HG03571 (cell line): ENCODE data around the gene CAPN14.

Experiments used
- ATAC-seq: cut with Tn5 transposase; IDR thresholded peaks from one replicate; pipeline ENCODE4 v1.9.1; 2021; ENCODE audit not compliant: unreplicated experiment

Gene CAPN14

DNA sequence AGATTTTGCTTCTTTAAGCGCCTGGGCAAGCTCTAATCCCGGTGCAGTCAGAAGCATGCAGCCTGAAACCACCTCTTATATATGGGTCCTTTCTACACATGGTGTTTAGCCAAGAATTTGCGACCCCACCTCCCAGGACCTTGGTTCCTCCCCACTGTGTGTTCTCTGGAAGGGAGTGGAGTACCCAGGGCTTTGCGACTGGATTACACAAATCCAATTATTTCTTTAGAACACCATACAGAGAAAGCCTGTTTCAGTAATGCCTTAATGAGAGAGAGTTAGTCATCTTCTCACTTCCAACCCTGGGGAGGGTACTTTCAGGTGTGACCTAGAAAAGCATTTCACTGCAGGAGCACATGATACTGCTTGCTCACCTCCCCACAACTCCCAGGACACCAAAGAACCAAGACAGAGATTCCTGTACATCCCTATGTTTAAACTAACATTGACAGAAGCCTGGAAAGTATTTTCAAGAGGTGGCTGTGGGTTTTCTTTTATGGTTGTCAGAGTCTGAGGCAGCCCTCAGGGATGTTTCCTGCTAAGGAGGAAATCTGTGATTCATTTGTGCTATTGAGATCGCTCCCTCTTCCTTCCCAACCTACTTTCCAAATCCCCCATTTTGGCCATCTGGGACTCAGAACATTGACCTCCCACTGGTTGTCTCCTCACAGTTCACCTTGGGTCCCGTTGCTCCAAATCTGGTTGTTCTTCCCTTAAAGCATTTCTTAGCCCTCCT is at the start of gene CAPN14:
Gene CAPN14, minus strand, starts transcription at position 51 of the 736 bp plus-strand sequence. CDS start 12,068 bp downstream, outside the sequence.
- no peak for ATAC-seq

DNA sequence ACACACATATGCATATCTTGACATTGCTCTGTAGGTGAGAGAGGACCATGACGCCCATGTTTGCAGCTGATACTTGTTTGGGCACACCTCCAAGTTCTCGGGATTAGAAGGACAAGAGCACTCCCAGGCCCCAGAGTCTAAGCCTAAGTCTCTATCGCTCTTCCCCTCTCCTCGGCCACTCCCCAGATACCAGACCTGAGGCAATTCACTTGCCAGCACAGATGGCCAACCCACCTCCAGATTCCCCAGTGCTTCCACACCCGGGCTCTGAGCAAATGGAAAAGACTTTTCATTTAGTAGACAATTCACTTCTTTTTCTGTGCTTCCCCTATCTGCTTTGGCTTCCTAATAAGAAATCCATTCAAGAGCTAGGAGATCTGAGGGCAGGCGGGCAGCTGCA is 49.5 kb upstream of the CAPN14 start:
- no peak for ATAC-seq

GRCh38 chr2:31265234-31265633 is 47.9 kb upstream of the CAPN14 start:
- no peak for ATAC-seq

DNA sequence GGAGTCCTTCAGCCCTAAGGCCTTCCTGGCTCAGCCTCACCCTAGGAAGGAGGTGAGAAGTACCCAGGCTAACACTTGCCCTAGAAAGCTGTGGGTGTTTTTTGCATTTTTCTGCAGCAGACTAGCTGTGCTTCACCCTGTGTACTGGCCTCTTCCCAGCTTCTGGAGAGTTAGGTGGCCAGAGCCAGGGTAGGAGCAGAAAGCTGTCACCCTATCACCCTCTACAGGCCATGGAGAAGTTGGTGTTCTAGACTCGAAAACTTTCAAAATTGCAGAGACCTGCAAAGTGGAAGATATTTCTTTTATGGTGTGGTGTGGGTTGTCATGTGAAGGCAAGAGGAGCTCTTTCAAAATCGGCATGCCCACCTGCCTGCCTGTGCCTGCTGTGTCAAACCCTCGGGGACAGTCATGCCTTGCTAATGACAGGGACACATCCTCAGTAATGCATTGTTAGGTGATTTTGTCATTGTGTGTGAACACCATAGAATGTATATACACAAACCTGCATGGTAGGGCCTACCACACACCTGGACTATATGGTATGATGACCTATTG is 46.4 kb upstream of the CAPN14 start:
- ATAC-seq, result no peak

GRCh38 chr2:31260870-31261269 is 43.6 kb upstream of the CAPN14 start:
- ATAC-seq, result no peak

DNA sequence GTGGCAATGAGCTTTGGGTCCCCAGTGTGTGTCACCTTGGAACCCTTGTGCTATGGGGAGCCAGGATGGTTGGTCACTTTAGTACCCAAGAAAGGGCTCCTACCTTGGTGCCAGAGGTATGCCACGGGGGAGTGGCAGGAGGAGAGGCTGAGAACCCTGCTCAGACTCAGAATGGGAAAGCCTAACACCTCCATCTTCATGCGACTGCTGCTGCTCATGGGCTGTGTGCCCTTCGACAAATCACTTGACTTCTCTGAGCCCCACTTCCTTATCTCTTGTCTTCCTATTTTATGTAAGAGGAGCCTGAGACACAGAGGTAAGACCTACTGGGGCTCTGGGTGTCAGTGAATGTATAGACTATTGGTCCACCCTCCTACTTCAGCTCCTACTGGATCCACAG is 41.8 kb upstream of the CAPN14 start:
- no peak for ATAC-seq

GRCh38 chr2:31258351-31258750 is 41.0 kb upstream of the CAPN14 start:
- ATAC-seq, result peak; percentile 40

DNA sequence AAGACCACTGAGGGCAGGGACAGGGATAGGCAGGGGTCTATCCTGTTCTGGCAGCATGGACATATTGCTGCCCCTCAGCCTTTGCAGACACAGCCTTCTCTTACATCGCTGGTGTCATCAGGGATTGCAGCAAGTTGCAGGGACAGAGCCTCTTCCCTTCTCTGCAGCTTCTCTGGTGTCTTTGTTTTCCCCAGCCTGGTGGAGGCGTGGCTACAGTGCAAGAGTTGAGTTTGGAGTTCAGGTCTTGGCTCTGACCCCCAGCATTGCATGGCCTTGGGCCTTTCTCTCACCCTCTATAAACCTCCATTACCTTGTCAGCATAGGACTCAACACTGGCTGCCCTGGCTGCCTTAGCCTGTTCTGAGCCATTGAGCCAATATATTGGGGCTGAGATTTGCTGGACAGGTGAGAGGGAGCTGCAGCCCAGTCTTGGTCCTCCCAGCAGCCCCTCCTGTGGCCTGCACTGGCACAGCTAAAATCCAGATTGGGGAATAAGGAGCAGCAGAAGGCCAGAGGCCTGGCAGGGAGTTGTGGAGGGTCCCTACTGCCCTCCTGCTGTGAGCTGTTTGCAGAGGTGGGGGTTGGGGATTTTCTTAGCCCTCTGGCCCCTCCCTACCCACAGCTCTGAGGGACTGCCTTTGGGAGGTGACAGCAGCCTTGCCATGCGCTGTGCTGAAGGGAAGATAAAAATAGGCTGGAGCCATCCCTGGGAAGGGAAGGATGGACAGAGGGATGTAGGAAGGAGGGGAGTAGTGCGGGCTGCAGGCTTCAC is 39.5 kb upstream of the CAPN14 start:
- no peak for ATAC-seq

DNA sequence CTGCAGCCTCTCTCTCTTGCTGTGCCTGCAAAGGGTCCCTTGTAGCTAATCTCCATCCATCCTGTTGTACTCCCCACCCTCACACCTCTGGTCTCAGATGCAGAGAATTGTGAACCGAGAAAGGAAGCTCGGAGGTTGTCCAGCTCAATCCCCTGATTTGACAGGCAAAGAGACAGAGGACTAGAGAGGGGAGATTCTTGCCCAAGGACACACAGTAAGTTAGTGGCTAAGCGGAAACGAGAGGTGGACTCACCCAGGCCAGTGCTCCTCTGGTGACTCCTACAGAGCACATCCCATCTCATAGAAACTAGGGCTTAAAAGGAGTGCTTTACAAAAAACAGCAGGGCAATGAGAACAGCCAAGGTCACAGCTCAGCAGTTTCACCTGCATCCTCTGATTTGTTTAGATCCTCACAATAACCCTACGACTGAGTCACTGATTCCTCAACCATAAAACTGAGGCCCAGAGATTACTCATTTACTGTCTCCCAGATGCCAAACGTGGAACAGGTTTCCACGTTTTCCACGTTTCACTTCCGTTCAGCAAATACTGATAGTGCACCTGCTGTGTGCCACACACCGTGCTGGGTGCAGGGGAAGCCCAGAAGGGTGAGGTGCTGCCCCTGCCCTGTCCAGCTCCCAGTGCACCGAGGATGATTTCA is 38.7 kb upstream of the CAPN14 start:
- peak; percentile 68 for ATAC-seq

DNA sequence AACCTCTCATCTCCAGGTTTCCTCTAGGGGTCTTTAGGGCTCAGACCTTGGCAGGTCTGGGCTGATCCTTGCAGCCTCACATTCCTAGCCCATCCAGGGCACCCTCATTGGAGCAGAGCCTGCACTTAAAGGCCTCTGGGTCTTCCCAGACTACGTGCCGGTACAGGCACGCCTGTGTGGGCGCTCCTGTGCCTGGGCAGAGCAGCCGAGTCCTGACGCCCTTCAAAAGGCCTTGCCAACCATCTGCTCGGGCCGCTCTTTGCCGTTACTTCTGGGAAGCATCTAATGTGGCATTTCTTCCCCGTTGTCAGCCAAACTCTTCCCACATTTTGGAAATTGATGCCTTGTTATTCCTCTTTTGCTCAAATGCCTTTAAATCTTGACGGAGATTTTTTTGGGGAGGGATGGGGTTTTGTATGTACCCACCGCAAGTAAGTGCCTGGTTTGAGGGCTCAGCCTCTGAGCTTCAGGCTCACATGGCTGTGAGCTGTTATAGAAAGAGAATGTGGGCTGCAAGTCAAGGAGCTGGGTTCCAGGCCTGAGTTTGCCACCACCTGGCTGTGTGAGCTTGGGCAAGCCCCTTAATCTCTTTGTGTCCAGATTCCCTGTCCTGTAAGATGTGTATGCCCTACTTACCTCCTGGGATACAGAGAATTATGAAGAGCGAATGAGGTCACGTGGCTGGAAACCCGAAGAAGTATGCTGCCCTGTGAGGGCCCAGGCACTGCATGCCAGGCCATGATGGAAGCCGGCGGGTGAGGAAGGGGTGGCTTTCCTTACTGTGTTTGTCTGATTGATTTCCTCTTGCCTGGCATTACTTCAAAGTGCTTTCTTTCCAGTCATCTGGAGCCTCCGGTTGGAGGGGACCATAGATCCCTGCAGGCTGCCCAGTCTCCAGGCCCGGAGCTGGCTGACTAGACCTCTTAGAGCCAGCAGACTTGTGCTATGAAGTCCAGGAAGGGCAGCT is 37.2 kb upstream of the CAPN14 start:
- ATAC-seq, result no peak

DNA sequence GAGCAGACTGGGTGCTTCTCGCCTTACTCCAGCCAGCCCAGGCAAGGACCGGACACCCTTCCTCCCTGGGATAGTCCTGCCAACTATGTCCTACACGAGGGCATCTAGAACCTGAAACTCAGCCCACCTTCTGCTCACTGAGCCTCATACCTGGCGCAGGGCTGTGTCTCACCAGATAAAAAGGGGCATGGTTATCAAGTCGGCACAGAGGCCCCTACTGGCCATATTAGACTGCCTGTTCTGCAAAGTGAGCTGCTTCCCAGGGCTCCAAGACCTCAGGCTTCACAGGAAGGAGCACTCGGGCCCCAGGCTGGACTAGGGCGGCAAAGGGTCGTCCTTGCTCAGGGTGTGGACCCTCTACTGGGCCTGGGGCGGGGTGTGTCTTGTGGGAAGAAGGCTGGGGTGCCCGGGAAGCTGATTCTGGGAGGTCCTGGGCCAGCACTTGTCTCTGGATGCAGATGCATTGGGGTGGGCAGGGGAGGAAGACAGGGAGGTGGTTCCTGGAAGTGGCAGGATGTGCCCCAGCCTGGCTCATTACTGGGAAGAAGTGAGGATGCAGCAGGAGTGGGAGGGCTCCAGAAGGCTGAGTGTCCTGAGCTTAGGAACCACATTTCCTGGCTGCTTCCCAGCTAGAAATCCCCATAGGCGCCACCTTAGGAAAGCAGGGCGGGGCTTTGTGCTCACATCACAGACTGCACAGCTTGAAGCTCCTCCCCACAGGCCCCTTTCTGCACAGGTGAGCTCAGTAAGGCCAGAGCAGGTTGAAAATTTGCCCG is 36.2 kb upstream of the CAPN14 start:
- no peak for ATAC-seq

DNA sequence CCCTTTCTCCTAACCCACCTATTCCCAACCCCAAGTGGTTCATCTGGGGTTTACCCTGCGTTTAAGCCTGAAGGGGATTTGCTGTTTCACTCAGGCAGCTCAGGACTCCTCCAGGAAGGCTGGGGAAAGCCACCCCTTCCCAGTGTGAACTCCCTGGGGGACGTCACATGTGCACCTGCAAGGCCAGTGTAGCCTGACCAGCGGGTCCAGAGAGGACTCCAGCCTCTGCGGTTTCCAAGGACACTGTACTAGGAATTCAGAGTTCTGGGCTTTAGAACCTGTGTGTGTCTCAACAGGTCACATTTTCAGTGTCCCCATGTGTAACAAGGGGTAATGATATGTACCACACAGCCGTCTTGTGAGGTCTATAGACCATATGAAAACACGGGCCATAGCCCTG is 34.5 kb upstream of the CAPN14 start:
- ATAC-seq, result no peak

DNA sequence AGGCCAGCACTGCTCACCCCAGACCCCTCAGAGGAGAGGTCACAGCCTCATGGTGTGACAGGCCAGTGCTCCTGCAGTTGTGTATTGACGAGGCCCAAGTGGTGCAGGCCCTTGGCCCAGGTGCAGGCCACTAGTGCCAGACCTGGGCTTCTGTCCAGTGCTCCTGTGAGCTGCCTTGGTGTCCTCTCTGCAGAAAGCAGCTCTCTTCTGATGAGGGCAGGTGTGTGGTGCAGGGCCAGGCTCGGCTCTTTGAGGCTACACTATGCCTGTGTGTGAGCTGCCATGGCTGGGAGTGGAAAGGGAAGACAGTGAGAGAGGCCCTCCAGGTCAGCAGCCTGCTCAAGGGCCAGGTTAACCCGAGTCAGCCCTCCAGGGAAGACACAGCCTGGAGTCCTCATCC is 33.7 kb upstream of the CAPN14 start:
- ATAC-seq, result no peak

DNA sequence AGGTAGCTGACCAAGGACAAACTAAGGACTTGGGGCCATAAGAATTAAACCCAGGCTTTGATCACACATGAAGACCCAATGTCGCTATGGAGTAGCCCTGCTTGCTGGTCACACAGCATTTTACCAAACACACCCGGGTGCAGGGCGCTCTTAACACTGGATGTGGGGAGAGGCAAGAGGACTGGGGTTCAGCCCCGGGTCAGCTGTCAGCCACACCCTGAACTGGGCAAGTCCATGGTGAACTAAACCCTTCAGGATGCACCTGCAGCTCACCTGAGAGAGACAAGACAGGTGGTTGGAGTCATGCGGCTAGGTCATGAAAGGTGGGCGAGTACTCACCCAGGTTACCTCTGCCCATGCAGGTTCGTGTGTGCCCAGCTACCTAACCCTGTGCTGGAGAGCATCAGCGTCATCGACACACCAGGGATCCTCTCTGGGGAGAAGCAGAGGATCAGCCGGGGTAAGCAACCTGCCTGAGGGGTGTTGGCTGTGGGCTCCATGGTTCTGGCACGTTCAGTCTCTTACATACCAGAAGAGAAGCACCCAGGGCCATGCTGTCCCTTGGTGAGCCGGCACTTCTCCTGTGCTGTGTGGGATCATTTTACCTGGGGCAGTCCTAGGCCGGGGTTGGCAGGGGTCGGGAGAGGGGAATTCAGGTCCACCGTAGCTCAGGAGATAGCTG is 31.8 kb upstream of the CAPN14 start:
- ATAC-seq, result no peak

DNA sequence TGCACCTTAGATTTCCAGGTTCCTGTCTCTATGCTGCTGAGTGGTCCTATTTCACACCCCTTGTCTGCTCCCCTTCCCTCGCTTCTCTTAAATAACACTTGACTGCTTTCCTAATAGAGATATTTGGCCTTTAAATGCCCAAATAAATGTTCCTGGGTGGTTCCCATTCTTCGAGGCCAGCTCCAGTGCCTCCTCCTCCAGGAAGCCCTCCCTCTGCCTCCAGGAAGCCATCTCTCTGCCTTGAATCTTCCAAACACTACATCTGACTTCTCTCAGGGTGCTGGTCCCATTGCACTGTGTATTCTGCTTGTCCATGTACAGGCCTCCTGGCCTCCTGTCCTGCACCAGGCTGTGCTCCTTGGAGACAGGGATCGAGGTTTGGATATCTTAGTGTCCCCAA is 30.8 kb upstream of the CAPN14 start:
- no peak for ATAC-seq

- no peak for ATAC-seq
Measured at GRCh38 chr2:31247711-31248110, 30.4 kb upstream of the CAPN14 start.

DNA sequence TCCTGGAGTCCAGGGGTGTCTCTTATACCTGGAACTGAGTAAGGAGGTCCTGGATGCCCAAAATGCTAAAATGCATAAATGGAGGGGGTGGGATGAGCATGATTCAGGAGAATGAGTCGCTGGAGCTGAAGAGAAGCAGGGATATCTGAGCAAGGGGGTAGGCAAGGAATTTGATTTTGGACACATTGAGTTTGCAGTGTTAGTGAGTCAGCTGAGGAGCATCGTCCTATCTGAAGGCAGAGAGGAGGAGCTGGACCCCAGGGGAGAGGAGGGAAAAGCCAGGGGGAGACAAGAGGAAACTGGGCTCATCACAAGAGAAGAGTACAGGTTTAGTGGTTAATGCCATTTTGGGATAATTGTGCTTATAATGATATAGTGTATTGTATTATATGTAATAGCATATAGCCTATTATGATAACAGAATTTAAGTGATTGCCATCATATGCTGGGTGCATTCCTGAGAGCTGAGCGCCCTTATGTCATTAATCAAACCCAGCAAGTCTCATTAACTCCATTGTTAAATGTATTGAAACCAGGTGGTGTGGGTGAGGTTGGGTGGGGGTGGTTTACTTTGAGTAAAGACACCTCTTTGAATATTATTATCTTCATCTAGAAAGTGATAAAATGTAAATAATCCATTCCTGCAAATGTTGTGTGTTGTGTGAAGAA is 29.0 kb upstream of the CAPN14 start:
- ATAC-seq, result no peak

DNA sequence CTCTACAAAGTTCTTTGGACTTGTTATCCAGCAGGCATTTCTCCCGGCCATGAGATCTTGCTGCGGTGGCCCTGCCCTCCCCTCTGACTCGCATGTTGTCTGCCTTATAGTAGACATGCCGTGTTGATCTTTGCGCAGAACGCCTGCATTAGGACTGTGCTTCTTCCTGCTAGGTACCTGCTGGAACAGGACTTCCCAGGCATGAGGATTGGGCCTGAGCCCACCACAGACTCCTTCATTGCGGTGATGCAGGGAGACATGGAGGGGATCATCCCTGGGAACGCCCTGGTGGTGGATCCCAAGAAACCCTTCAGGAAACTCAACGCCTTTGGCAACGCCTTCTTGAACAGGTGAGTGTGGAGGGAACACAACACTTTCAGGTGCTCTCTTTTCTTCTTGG is 26.8 kb upstream of the CAPN14 start:
- ATAC-seq, result no peak

DNA sequence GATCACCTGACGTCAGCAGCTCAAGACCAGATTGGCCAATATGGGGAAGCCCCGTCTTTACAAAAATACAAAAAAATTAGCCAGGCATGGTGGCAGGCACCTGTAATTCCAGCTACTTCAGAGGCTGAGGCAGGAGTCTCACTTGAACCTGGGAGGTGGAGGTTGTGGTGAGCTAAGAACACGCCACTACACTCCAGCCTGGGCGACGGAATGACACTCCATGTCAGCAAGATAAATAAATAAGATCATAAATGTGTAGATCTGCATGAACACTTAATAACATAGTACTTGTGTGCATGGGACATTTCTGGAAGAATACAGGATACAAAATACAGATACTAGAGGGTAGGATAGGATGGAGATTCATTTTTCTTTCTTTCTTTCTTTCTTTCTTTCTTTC is 25.7 kb upstream of the CAPN14 start:
- ATAC-seq, result no peak
